ENCODE data around the gene NKAIN4. TPM values are rescaled to one million over a fixed set of nuclear protein-coding genes. Genes with fewer than 3 reads are reported as not detected.

Gene NKAIN4
- total RNA-seq, 1 experiment from 2014 or later = not detected

GRCh38 chr20:63279931-63280330 lies 25.7 kb upstream of the NKAIN4 start:
- CTCF ChIA-PET = interaction anchor here (0.7 to 1.7 kb wide), 3 partner anchors 56 to 1021 kb away, joined by 4 to 6 read pairs (median 4); no protein-coding TSS in a partner anchor

GRCh38 chr20:63278661-63279060 lies 24.4 kb upstream of the NKAIN4 start:
- Mint-ChIP-seq H3K27me3 (ENCODE audit: unreplicated experiment) (no peaks in the 10 kb centered on the region), H3K27ac (ENCODE audit: unreplicated experiment) (no peak overlapping the region), H3K36me3 (ENCODE audit: insufficient read depth, unreplicated experiment) (peaks cover 70% of the 10 kb centered on the region), H3K4me1 (ENCODE audit: low read depth, unreplicated experiment) (peaks cover 19% of the 10 kb centered on the region), H3K9me3 (ENCODE audit: low read depth, unreplicated experiment) (no peaks in the 10 kb centered on the region), H3K4me3 (ENCODE audit: low read depth, unreplicated experiment) (no peak overlapping the region)
- CTCF ChIA-PET = interaction anchor here (0.7 kb wide), 1 partner anchor 996 kb away, joined by 3 read pairs; no protein-coding TSS in a partner anchor
- DNase-seq = no peak
- no peak for TF ChIP-seq CTCF (IDR thresholded peaks at IDR 0.05; ENCODE audit: unreplicated experiment)
- no TSS peak for BruUV-seq (replicated peaks)
- intact Hi-C loops (cut with micrococcal nuclease; ENCODE audit: unreplicated experiment) = no loop called here

More at GRCh38 chr20:63279931-63280330, 25.7 kb upstream of the NKAIN4 start:
- TF ChIP-seq CTCF (IDR thresholded peaks at IDR 0.05; ENCODE audit: unreplicated experiment) = no peak
- Mint-ChIP-seq H3K27me3 (ENCODE audit: unreplicated experiment) (no peaks in the 10 kb centered on the region), H3K9me3 (ENCODE audit: low read depth, unreplicated experiment) (no peaks in the 10 kb centered on the region), H3K4me1 (ENCODE audit: low read depth, unreplicated experiment) (peaks cover 7% of the 10 kb centered on the region), H3K27ac (ENCODE audit: unreplicated experiment) (no peak overlapping the region), H3K36me3 (ENCODE audit: insufficient read depth, unreplicated experiment) (peaks cover 69% of the 10 kb centered on the region), H3K4me3 (ENCODE audit: low read depth, unreplicated experiment) (no peak overlapping the region)
- no TSS peak for BruUV-seq (replicated peaks)
- intact Hi-C loops (cut with micrococcal nuclease; ENCODE audit: unreplicated experiment) = no loop called here
- no peak for DNase-seq

GRCh38 chr20:63277466-63278272 lies 23.4 kb upstream of the NKAIN4 start:
- H3K4me1 Mint-ChIP-seq (ENCODE audit: low read depth, unreplicated experiment) = peaks cover 23% of the 10 kb centered on the region
- TF ChIP-seq CTCF (IDR thresholded peaks at IDR 0.05; ENCODE audit: unreplicated experiment) = no peak
- intact Hi-C loops (cut with micrococcal nuclease; ENCODE audit: unreplicated experiment) = no loop called here
- H3K27ac Mint-ChIP-seq (ENCODE audit: unreplicated experiment) = no peak overlapping the region
- no peaks in the 10 kb centered on the region for H3K9me3 Mint-ChIP-seq (ENCODE audit: low read depth, unreplicated experiment)
- no peak for DNase-seq
- no peak overlapping the region for H3K4me3 Mint-ChIP-seq (ENCODE audit: low read depth, unreplicated experiment)
- peaks cover 73% of the 10 kb centered on the region for H3K36me3 Mint-ChIP-seq (ENCODE audit: insufficient read depth, unreplicated experiment)
- H3K27me3 Mint-ChIP-seq (ENCODE audit: unreplicated experiment) = no peaks in the 10 kb centered on the region
- no TSS peak for BruUV-seq (replicated peaks)
- CTCF ChIA-PET = no interaction called here

GRCh38 chr20:63276956-63277355 lies 22.7 kb upstream of the NKAIN4 start:
- H3K36me3 Mint-ChIP-seq (ENCODE audit: insufficient read depth, unreplicated experiment) = peaks cover 81% of the 10 kb centered on the region
- TF ChIP-seq CTCF (IDR thresholded peaks at IDR 0.05; ENCODE audit: unreplicated experiment) = no peak
- H3K27ac Mint-ChIP-seq (ENCODE audit: unreplicated experiment) = no peak overlapping the region
- no peaks in the 10 kb centered on the region for H3K27me3 Mint-ChIP-seq (ENCODE audit: unreplicated experiment)
- no peak for DNase-seq
- H3K9me3 Mint-ChIP-seq (ENCODE audit: low read depth, unreplicated experiment) = no peaks in the 10 kb centered on the region
- H3K4me3 Mint-ChIP-seq (ENCODE audit: low read depth, unreplicated experiment) = no peak overlapping the region
- intact Hi-C loops (cut with micrococcal nuclease; ENCODE audit: unreplicated experiment) = no loop called here
- CTCF ChIA-PET = no interaction called here
- peaks cover 23% of the 10 kb centered on the region for H3K4me1 Mint-ChIP-seq (ENCODE audit: low read depth, unreplicated experiment)
- no TSS peak for BruUV-seq (replicated peaks)
